ENCODE results near the gene HORMAD2.

DNA sequence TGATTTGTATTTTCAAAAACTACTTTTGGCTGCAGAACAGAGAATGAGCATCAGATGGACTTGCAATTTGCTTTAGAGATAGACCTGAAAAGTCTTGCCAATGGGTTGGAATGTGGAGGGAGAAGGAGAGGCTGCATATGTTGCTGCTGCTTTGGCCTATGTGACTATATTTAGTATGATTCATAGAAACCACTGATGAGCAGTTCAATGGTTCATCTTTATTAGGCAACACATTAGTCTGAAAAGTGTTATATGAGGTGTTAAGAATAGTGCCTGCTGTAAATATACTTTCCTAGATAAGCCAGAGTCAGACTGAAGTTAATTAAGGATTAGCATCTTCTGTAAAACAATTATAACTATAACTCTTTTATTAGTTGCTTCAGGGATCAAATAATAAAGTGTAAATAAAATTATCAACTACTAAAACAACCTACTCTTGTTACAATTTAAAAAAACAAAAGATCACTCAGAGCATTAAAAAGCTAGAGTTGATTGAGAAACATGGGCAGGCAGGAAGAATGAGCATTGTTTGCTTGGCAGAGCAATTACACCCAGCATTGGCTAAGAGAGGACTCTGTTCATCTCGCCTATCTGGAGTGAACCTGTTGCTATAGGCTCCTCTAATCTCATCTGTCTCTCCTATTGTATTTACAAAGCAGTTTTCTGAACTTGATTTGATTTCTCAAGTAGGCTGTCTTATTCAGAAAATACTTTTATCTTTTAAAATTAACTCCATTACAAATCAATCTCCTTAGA, 36.3 kb downstream of the HORMAD2 start:
- TF ChIP-seq CTCF (IDR thresholded peaks at IDR 0.05; ENCODE audit: borderline replicate concordance, extremely low read depth, low read length, poor library complexity, severe bottlenecking) (no peak), EZH2 (IDR thresholded peaks at IDR 0.05; ENCODE audit: borderline replicate concordance, low read depth, low read length, severe bottlenecking) (no peak)

Data from DND-41 (cell line).